ENCODE data around the gene C4orf50. TPM values are rescaled to one million over a fixed set of nuclear protein-coding genes. Genes with fewer than 3 reads are reported as not detected.

The C4orf50 gene
- total and polyA plus RNA-seq, 2 of the 4 experiments (the other 2 are of a cell fraction) = not detected

- WGBS, 2 experiments (ENCODE audit: extremely low coverage in 2 of 2, insufficient read length in 1 of 2) = no CpG with 5 or more reads among the region's 6 CpGs
Measured at GRCh38 chr4:5923376-5923775, 94.9 kb downstream of the C4orf50 start.

More at GRCh38 chr4:5923376-5923775, 94.9 kb downstream of the C4orf50 start:
- Histone ChIP-seq H4K20me1 (ENCODE audit: insufficient read depth, low read length) (no peaks in the 10 kb centered on the region), H3K23ac (ENCODE audit: low read depth, low read length) (no peak overlapping the region), H3K27ac (ENCODE audit: insufficient read depth, low read length) (no peak overlapping the region), H2BK5ac (ENCODE audit: low read depth, low read length, poor library complexity, severe bottlenecking) (no peak overlapping the region), H2AK5ac (ENCODE audit: low read depth, low read length) (no peak overlapping the region), H3K9ac (ENCODE audit: low read depth, low read length) (no peak overlapping the region), H2BK120ac (ENCODE audit: low read depth, low read length) (no peak overlapping the region), H3K4me3 (ENCODE audit: insufficient read depth, low read depth, low read length) (no peak overlapping the region), H3K56ac (ENCODE audit: extremely low read depth, insufficient read depth, low read length) (no peak overlapping the region), H3K9me1 (ENCODE audit: insufficient read depth, low read length) (no peaks in the 10 kb centered on the region), H3K4ac (ENCODE audit: low read depth, low read length) (no peak overlapping the region), H2BK15ac (ENCODE audit: low read depth, low read length) (no peak overlapping the region), H3K14ac (replicated peaks; ENCODE audit: low read depth, low read length) (no peak overlapping the region), H2AFZ (replicated peaks; ENCODE audit: low read length, poor library complexity) (no peak overlapping the region), H3K4me2 (ENCODE audit: low read depth, low read length) (no peak overlapping the region), H3K27me3 (ENCODE audit: control insufficient read depth, insufficient read depth, low read length) (peaks cover 15% of the 10 kb centered on the region), H3K9me3 (ENCODE audit: control insufficient read depth, insufficient read depth, low read length) (no peaks in the 10 kb centered on the region), H2BK20ac (ENCODE audit: low read depth, low read length) (no peak overlapping the region), H4K91ac (ENCODE audit: insufficient read depth, low read depth, low read length) (no peak overlapping the region), H4K8ac (ENCODE audit: low read depth in 2 of 2, low read length in 2 of 2) (no peak overlapping the region), H3K79me1 (ENCODE audit: low read depth in 1 of 2, low read length in 2 of 2) (no peaks in the 10 kb centered on the region), H3K36me3 (ENCODE audit: control insufficient read depth, insufficient read depth, low read length) (no peaks in the 10 kb centered on the region), H3K18ac (ENCODE audit: low read depth, low read length) (no peak overlapping the region), H2AK9ac (replicated peaks; ENCODE audit: low read depth, low read length, poor library complexity) (no peak overlapping the region), H4K5ac (ENCODE audit: low read depth, low read length) (no peak overlapping the region), H3K4me1 (ENCODE audit: control insufficient read depth, insufficient read depth, low read length) (no peaks in the 10 kb centered on the region)
- TF ChIP-seq FOS (IDR thresholded peaks at IDR 0.05; ENCODE audit: low read depth, low read length) = no peak
- TF ChIP-seq USF2 (IDR thresholded peaks at IDR 0.05; ENCODE audit: low read depth, low read length) = no peak
- TF ChIP-seq CEBPB (IDR thresholded peaks at IDR 0.05; ENCODE audit: low read depth, low read length) = no peak
- TF ChIP-seq RAD21 (IDR thresholded peaks at IDR 0.05; ENCODE audit: low read length) = no peak
- TF ChIP-seq NFE2L2 (IDR thresholded peaks at IDR 0.05; ENCODE audit: low read depth, low read length) = no peak
- no peak for TF ChIP-seq RFX5 (IDR thresholded peaks at IDR 0.05; ENCODE audit: low read depth, low read length)
- TF ChIP-seq MXI1 (IDR thresholded peaks at IDR 0.05; ENCODE audit: borderline replicate concordance, low read depth, low read length) = no peak
- TF ChIP-seq MAFK (IDR thresholded peaks at IDR 0.05; ENCODE audit: low read depth, low read length) = no peak
- no peak for TF ChIP-seq ELK1 (IDR thresholded peaks at IDR 0.05; ENCODE audit: borderline replicate concordance, low read depth, low read length)
- TF ChIP-seq CTCF (conservative IDR thresholded peaks at IDR 0.05; ENCODE audit: low read depth, low read length) = no peak
- no peak for TF ChIP-seq POLR2A (IDR thresholded peaks at IDR 0.05; ENCODE audit: low read depth, low read length)
- no peak for TF ChIP-seq SMC3 (IDR thresholded peaks at IDR 0.05; ENCODE audit: low read depth, low read length)
- no peak for TF ChIP-seq RCOR1 (IDR thresholded peaks at IDR 0.05; ENCODE audit: insufficient replicate concordance, low read length)
- TF ChIP-seq MAZ (IDR thresholded peaks at IDR 0.05; ENCODE audit: borderline replicate concordance, low read depth, low read length) = no peak
- TF ChIP-seq BHLHE40 (IDR thresholded peaks at IDR 0.05; ENCODE audit: low read depth, low read length) = no peak
- no peak for TF ChIP-seq CHD1 (IDR thresholded peaks at IDR 0.05; ENCODE audit: low read depth, low read length)
- ATAC-seq (ENCODE audit: low read depth) = no peak
- ChIA-PET POLR2A (ENCODE audit: unreplicated experiment) (no interaction called here), CTCF (no interaction called here)
- intact Hi-C loops (cut with micrococcal nuclease) = no loop called here
- BruUV-seq (replicated peaks) = no TSS peak
- in situ Hi-C loops (cut with MboI; ENCODE audit: low sequenced_read_pairs) = no loop called here
- dilution Hi-C loops (cut with HindIII; ENCODE audit: low sequenced_read_pairs, unreplicated experiment) = no loop called here
- no peak for DNase-seq

All from IMR-90 (cell line).